Osteoblast (primary cell): ENCODE measurements around the gene ZNF367. TPM values are rescaled to one million over a fixed set of nuclear protein-coding genes. Genes with fewer than 3 reads are reported as not detected.

Source experiments
- DNase-seq: peaks from one replicate; pipeline ENCODE4 v3.0.0; 2011; ENCODE audit warnings: low spot score, mixed read lengths; ENCODE audit not compliant: insufficient read length; ENCODE audit errors: missing footprints
- H2AFZ ChIP-seq: 2 replicates; pipeline ENCODE4 v1.6.0; 2011; ENCODE audit warnings: mild to moderate bottlenecking, low read length
- H3K27ac ChIP-seq: 2 replicates; pipeline ENCODE4 v1.5.1; 2011; ENCODE audit warnings: mild to moderate bottlenecking, low read depth, low read length, moderate library complexity
- H3K27me3 ChIP-seq: 2 replicates; pipeline ENCODE4 v1.6.0; 2012; ENCODE audit warnings: mild to moderate bottlenecking, control low read depth, inconsistent platforms, low read length, moderate library complexity; ENCODE audit not compliant: insufficient read depth
- H3K36me3 ChIP-seq: 2 replicates; pipeline ENCODE4 v1.5.1; 2011; ENCODE audit warnings: mild to moderate bottlenecking, low read length, control low read depth, moderate library complexity; ENCODE audit not compliant: insufficient read depth
- H3K4me1 ChIP-seq: 2 replicates; pipeline ENCODE4 v1.5.1; 2011; ENCODE audit warnings: mild to moderate bottlenecking, low read length, control low read depth, moderate library complexity; ENCODE audit not compliant: insufficient read depth
- H3K4me2 ChIP-seq: 2 replicates; pipeline ENCODE4 v1.6.0; 2011; ENCODE audit warnings: mild to moderate bottlenecking, low read length; ENCODE audit not compliant: insufficient read depth
- H3K4me3 ChIP-seq: fragments of 200-600 bp; sonication (generic); 3 replicates; pipeline ENCODE4 v1.5.1; 2012; ENCODE audit warnings: mild to moderate bottlenecking, low read length, inconsistent platforms; ENCODE audit not compliant: insufficient read depth
- H3K79me2 ChIP-seq: 2 replicates; pipeline ENCODE4 v1.6.0; 2012; ENCODE audit warnings: mild to moderate bottlenecking, low read length, control low read depth, inconsistent platforms; ENCODE audit not compliant: insufficient read depth
- H3K9me3 ChIP-seq: 2 replicates; pipeline ENCODE4 v1.5.1; 2011; ENCODE audit warnings: low read depth, low read length, control low read depth
- H4K20me1 ChIP-seq: 2 replicates; pipeline ENCODE4 v1.6.0; 2012; ENCODE audit warnings: mild to moderate bottlenecking, low read length, control low read depth; ENCODE audit not compliant: insufficient read depth
- CTCF ChIP-seq: IDR thresholded peaks from 2 replicates; pipeline ENCODE4 v1.5.1; 2011; ENCODE audit warnings: mild to moderate bottlenecking, low read depth, low read length, moderate library complexity; ENCODE audit errors: extremely low read depth
- total RNA-seq: library from RNA; depleted of rRNA; stranded (reverse); fragments of >200 nt; gene quantifications from 2 replicates; pipeline ENCODE4 v1.2.3, GENCODE V29; 2012

ZNF367 gene
- total RNA-seq, 1 donor: 1.4 TPM

GRCh38 chr9:96345551-96345950 is 72.6 kb downstream of the ZNF367 start:
- Histone ChIP-seq H3K27ac (no peak overlapping the region), H3K4me3 (no peak overlapping the region), H3K4me1 (peaks cover 13% of the 10 kb centered on the region), H2AFZ (no peak overlapping the region), H3K79me2 (no peaks in the 10 kb centered on the region), H3K36me3 (peaks cover 12% of the 10 kb centered on the region), H4K20me1 (no peaks in the 10 kb centered on the region), H3K4me2 (no peak overlapping the region), H3K9me3 (no peaks in the 10 kb centered on the region), H3K27me3 (no peaks in the 10 kb centered on the region)
- no peak for DNase-seq
- no peak for TF ChIP-seq CTCF

- Histone ChIP-seq H3K27me3 (no peaks in the 10 kb centered on the region), H4K20me1 (no peaks in the 10 kb centered on the region), H3K79me2 (no peaks in the 10 kb centered on the region), H3K36me3 (peaks cover 12% of the 10 kb centered on the region), H3K4me1 (peaks cover 18% of the 10 kb centered on the region), H3K27ac (peak overlapping the region; percentile 10), H3K4me2 (peak overlapping the region; percentile 49), H3K4me3 (no peak overlapping the region), H3K9me3 (no peaks in the 10 kb centered on the region), H2AFZ (no peak overlapping the region)
- peak; percentile 93 for DNase-seq
- no peak for TF ChIP-seq CTCF
These were observed 73.6 kb downstream of the ZNF367 start for GRCh38 chr9:96344458-96345180.

GRCh38 chr9:96343515-96344360 is 74.4 kb downstream of the ZNF367 start:
- Histone ChIP-seq H3K27me3 (no peaks in the 10 kb centered on the region), H3K4me3 (peak overlapping the region; percentile 0), H3K36me3 (peaks cover 12% of the 10 kb centered on the region), H3K79me2 (no peaks in the 10 kb centered on the region), H2AFZ (peak overlapping the region; percentile 50), H3K4me1 (peaks cover 23% of the 10 kb centered on the region), H4K20me1 (no peaks in the 10 kb centered on the region), H3K9me3 (no peaks in the 10 kb centered on the region), H3K27ac (peak overlapping the region; percentile 10), H3K4me2 (peak overlapping the region; percentile 49)
- TF ChIP-seq CTCF: no peak
- no peak for DNase-seq

GRCh38 chr9:96342571-96343245 is 75.5 kb downstream of the ZNF367 start:
- TF ChIP-seq CTCF: no peak
- Histone ChIP-seq H3K9me3 (no peaks in the 10 kb centered on the region), H4K20me1 (no peaks in the 10 kb centered on the region), H3K36me3 (peaks cover 7% of the 10 kb centered on the region), H3K4me2 (no peak overlapping the region), H3K79me2 (no peaks in the 10 kb centered on the region), H3K27me3 (no peaks in the 10 kb centered on the region), H3K27ac (no peak overlapping the region), H2AFZ (no peak overlapping the region), H3K4me1 (peaks cover 23% of the 10 kb centered on the region), H3K4me3 (no peak overlapping the region)
- DNase-seq: no peak
